Measurements from ENCODE around the gene MTOR.
"Not testable (repeated sequence)": the region's sequence is repeated elsewhere in the genome, so short reads cannot be mapped to it uniquely, and the experiment has no call there.

Gene MTOR

GRCh38 chr1:11262171-11263049, at the start of gene MTOR:
MTOR (minus strand) TSS chr1:11262551; CDS start chr1:11259409, 3,142 bp downstream.
- peak; percentile 95 for DNase-seq (ENCODE audit: low read depth, low spot score)

GRCh38 chr1:11309385-11309784, 47.0 kb upstream of the MTOR start:
- no peak for DNase-seq (ENCODE audit: low read depth, low spot score)

- DNase-seq (ENCODE audit: low read depth, low spot score), result no peak
These were observed 46.4 kb upstream of the MTOR start for GRCh38 chr1:11308699-11309224.

GRCh38 chr1:11307852-11308251, 45.5 kb upstream of the MTOR start:
- no peak for DNase-seq (ENCODE audit: low read depth, low spot score)

- not testable (repeated sequence) for DNase-seq (ENCODE audit: low read depth, low spot score)
These were observed 43.2 kb upstream of the MTOR start for GRCh38 chr1:11305516-11305915.

- DNase-seq (ENCODE audit: low read depth, low spot score), result no peak
These were observed 40.0 kb upstream of the MTOR start for GRCh38 chr1:11302366-11302765.

- DNase-seq (ENCODE audit: low read depth, low spot score), result no peak
These were observed 39.2 kb upstream of the MTOR start for GRCh38 chr1:11301601-11302000.

- DNase-seq (ENCODE audit: low read depth, low spot score), result no peak
These were observed 36.8 kb upstream of the MTOR start for GRCh38 chr1:11299225-11299574.

- no peak for DNase-seq (ENCODE audit: low read depth, low spot score)
These were observed 36.3 kb upstream of the MTOR start for GRCh38 chr1:11298390-11299224.

- DNase-seq (ENCODE audit: low read depth, low spot score), result not testable (repeated sequence)
These were observed 35.4 kb upstream of the MTOR start for GRCh38 chr1:11297774-11298173.

- DNase-seq (ENCODE audit: low read depth, low spot score), result no peak
These were observed 33.6 kb upstream of the MTOR start for GRCh38 chr1:11295905-11296304.

GRCh38 chr1:11294951-11295350, 32.6 kb upstream of the MTOR start:
- no peak for DNase-seq (ENCODE audit: low read depth, low spot score)

GRCh38 chr1:11293856-11294255, 31.5 kb upstream of the MTOR start:
- DNase-seq (ENCODE audit: low read depth, low spot score), result no peak

GRCh38 chr1:11291049-11291448, 28.7 kb upstream of the MTOR start:
- no peak for DNase-seq (ENCODE audit: low read depth, low spot score)

- DNase-seq (ENCODE audit: low read depth, low spot score), result no peak
These were observed 26.7 kb upstream of the MTOR start for GRCh38 chr1:11289064-11289463.

GRCh38 chr1:11286735-11287410, 24.5 kb upstream of the MTOR start:
- no peak for DNase-seq (ENCODE audit: low read depth, low spot score)

- DNase-seq (ENCODE audit: low read depth, low spot score), result no peak
These were observed 23.8 kb upstream of the MTOR start for GRCh38 chr1:11285883-11286734.

GRCh38 chr1:11284784-11285183, 22.4 kb upstream of the MTOR start:
- DNase-seq (ENCODE audit: low read depth, low spot score), result no peak

GRCh38 chr1:11283151-11283550, 20.8 kb upstream of the MTOR start:
- no peak for DNase-seq (ENCODE audit: low read depth, low spot score)

- no peak for DNase-seq (ENCODE audit: low read depth, low spot score)
These were observed 19.4 kb upstream of the MTOR start for GRCh38 chr1:11281518-11282331.

Measured in activated naive CD8-positive, alpha-beta T cell treated with anti-CD3 and anti-CD28 coated beads, Interleukin-2, amount 50 U/mL, for 16 hours (primary cell).